ENCODE data around the gene SUMO1.

DNA sequence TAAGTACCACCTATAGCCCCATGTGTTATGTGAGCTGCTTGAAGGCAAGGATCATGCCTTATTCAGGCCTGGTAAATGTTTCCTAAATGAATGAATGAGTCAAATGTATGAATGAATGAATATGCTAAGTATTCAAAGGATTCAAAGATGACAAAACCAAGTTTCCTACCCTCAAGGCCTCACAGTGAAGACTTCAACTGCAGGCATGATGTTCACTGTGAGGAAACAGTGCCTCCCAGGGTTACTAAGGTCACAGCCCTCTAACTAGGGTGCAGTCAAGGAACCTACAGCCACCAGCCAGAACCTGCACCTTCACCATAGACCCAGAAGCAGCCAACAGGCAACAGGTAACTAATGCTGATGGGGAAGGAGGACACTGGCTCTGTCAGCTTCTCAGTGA lies 69.3 kb downstream of the SUMO1 start:
- TF ChIP-seq, protein P1, sequence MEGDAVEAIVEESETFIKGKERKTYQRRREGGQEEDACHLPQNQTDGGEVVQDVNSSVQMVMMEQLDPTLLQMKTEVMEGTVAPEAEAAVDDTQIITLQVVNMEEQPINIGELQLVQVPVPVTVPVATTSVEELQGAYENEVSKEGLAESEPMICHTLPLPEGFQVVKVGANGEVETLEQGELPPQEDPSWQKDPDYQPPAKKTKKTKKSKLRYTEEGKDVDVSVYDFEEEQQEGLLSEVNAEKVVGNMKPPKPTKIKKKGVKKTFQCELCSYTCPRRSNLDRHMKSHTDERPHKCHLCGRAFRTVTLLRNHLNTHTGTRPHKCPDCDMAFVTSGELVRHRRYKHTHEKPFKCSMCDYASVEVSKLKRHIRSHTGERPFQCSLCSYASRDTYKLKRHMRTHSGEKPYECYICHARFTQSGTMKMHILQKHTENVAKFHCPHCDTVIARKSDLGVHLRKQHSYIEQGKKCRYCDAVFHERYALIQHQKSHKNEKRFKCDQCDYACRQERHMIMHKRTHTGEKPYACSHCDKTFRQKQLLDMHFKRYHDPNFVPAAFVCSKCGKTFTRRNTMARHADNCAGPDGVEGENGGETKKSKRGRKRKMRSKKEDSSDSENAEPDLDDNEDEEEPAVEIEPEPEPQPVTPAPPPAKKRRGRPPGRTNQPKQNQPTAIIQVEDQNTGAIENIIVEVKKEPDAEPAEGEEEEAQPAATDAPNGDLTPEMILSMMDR (IDR thresholded peaks at IDR 0.05): no peak
- TF ChIP-seq EZH2 (IDR thresholded peaks at IDR 0.05; ENCODE audit: borderline replicate concordance, insufficient read depth, low read depth, low read length, poor library complexity, severe bottlenecking): no peak

Measured in B cell (primary cell).